Placental epithelial cell (primary cell): ENCODE data around the gene BCL2L2. TPM values are rescaled to one million over a fixed set of nuclear protein-coding genes. Genes with fewer than 3 reads are reported as not detected.

ENCODE experiments used
- small RNA-seq: library from RNA; depleted of rRNA; stranded (forward); fragments of <200 nt; gene quantifications from one replicate; pipeline ENCODE3, GENCODE V24; 2012
- total RNA-seq: library from RNA; depleted of rRNA; stranded (reverse); fragments of >200 nt; gene quantifications from 2 replicates; pipeline ENCODE4 v1.2.3, GENCODE V29; 2012

Gene BCL2L2
- 9.8 and 12.6 TPM in 2 replicates for total RNA-seq

GRCh38 chr14:23306412-23307145 is at the start of gene BCL2L2:
Gene BCL2L2, plus strand, starts transcription at chr14:23306833. Its CDS starts 935 bp downstream, at chr14:23307768.

GRCh38 chr14:23286020-23286901 is 20.4 kb upstream of the BCL2L2 start, which contains the start of gene HOMEZ:
Gene HOMEZ, minus strand, starts transcription at chr14:23286132. Its CDS starts 180 bp downstream, at chr14:23285952.

GRCh38 chr14:23302290-23303225 is 4.1 kb upstream of the BCL2L2 start, which contains the start of gene PPP1R3E:
Gene PPP1R3E, minus strand, starts transcription at chr14:23302859. Its CDS starts 283 bp downstream, at chr14:23302576.

GRCh38 chr14:23320584-23321571 is 14.2 kb downstream of the BCL2L2 start, which contains the start of gene PABPN1:
Gene PABPN1, plus strand, starts transcription at chr14:23321457. Its CDS starts 13 bp downstream, at chr14:23321470.

GRCh38 chr14:23352506-23353432 is 46.1 kb downstream of the BCL2L2 start, which contains the start of gene SLC22A17:
Gene SLC22A17, minus strand, starts transcription at chr14:23352887.

Small RNA genes within 50 kb of the gene (small RNA-seq; reads per million reads assigned to genes)
- gene RNU6-1046P = not detected

Other genes with a start within 250 kb of the BCL2L2 start
- 4.7 and 6.7 TPM in 2 replicates for gene CDH24, start 249.3 kb upstream of the BCL2L2 start, total RNA-seq
- gene ACIN1, start 211.7 kb upstream of the BCL2L2 start, total RNA-seq = 77.8 and 103 TPM in 2 replicates
- gene C14orf119, start 211.3 kb upstream of the BCL2L2 start, total RNA-seq = 32.4 and 34.2 TPM in 2 replicates
- not detected in 2 replicates for gene CIROP, start 201.8 kb upstream of the BCL2L2 start, total RNA-seq
- not detected in 2 replicates for gene CEBPE, start 187.6 kb upstream of the BCL2L2 start, total RNA-seq
- 12.2 and 12.7 TPM in 2 replicates for gene SLC7A8, start 123.2 kb upstream of the BCL2L2 start, total RNA-seq
- not detected in 2 replicates for gene RNF212B, start 68.9 kb upstream of the BCL2L2 start, total RNA-seq
- 9.4 and 12.6 TPM in 2 replicates for gene HOMEZ, start 20.7 kb upstream of the BCL2L2 start, total RNA-seq
- gene PPP1R3E, start 4.0 kb upstream of the BCL2L2 start, total RNA-seq = 3.9 and 8.2 TPM in 2 replicates
- gene PABPN1, start 14.6 kb downstream of the BCL2L2 start, total RNA-seq = 34.1 and 58.1 TPM in 2 replicates
- 22.0 and 46.3 TPM in 2 replicates for gene SLC22A17, start 46.1 kb downstream of the BCL2L2 start, total RNA-seq
- 41.6 and 43.8 TPM in 2 replicates for gene EFS, start 58.3 kb downstream of the BCL2L2 start, total RNA-seq
- gene IL25, start 66.0 kb downstream of the BCL2L2 start, total RNA-seq = not detected in 2 replicates
- gene CMTM5, start 70.2 kb downstream of the BCL2L2 start, total RNA-seq = not detected in 2 replicates
- gene MYH6, start 101.4 kb downstream of the BCL2L2 start, total RNA-seq = not detected in 2 replicates
- not detected in 2 replicates for gene MYH7, start 128.8 kb downstream of the BCL2L2 start, total RNA-seq
- gene NGDN, start 162.9 kb downstream of the BCL2L2 start, total RNA-seq = 35.2 and 36.5 TPM in 2 replicates
- gene ZFHX2, start 244.9 kb downstream of the BCL2L2 start, total RNA-seq = 0.39 TPM in 1 of 2 replicates, not detected in the other
- gene THTPA, start 249.4 kb downstream of the BCL2L2 start, total RNA-seq = 8.7 and 15.3 TPM in 2 replicates